Coronary artery (tissue), 2 donors: ENCODE results near the gene OLAH.

Experiments
- DNase-seq: peaks from one replicate; pipeline ENCODE4 v3.0.0-alpha.2; 2017; ENCODE audit warnings: low spot score
- H3K27ac ChIP-seq, 2 donors: fragments of 200-600 bp; sonication (generic); one replicate each; pipeline ENCODE4 v1.5.1; 2016 to 2019
- H3K4me3 ChIP-seq: fragments of 200-600 bp; sonication (generic); 2 replicates; pipeline ENCODE4 v1.5.1; 2016; ENCODE audit warnings: mild to moderate bottlenecking, moderate library complexity
- TF ChIP-seq, protein P1 (sequence below): fragments of 200-600 bp; sonication (generic); IDR thresholded peaks from one replicate; pipeline ENCODE4 v1.5.1; 2019; ENCODE audit warnings: antibody characterized with exemption

Gene OLAH

DNA sequence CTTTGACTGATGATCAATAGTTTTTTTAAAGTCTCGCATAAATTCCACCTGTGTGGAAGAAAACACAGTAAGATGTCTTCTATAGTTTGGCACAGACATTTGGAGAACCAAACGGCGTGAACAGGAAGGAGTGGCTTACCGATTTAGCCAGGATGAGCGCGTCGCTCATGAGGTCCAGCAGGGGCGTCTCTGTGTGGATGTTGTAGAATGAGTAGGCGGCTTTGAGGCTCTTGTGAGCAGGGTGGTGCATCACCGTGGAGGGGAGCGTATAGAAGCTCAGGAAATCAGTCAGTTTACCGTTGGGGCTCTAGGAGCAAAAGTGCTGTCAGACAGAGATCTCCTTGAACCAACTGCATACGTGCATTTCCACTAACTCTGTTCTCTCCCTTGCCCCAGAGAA lies 68.9 kb downstream of the OLAH start:
- H3K4me3 ChIP-seq, result no peak overlapping the region

DNA sequence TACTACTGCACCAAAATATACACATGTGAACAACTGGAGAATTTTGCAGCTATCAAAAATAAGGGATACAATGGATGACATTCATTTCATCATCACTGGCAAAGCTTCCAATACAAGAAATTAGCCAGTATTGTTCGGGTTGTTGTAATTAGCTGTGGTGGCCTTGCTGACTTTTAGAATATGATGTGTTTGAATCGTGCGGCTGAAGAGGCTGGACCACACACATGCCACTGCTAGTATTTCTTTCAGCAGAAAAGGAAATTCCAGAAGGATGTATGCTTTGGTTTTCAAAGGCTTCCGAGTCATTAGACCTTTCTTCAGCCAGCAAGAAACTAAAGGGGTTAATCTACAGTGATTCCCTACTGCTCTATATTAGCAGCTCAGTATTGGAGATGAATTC lies 70.0 kb downstream of the OLAH start:
- DNase-seq, result no peak
- H3K4me3 ChIP-seq, result no peak overlapping the region
- no peak overlapping the region for H3K27ac ChIP-seq
- TF ChIP-seq, protein P1, sequence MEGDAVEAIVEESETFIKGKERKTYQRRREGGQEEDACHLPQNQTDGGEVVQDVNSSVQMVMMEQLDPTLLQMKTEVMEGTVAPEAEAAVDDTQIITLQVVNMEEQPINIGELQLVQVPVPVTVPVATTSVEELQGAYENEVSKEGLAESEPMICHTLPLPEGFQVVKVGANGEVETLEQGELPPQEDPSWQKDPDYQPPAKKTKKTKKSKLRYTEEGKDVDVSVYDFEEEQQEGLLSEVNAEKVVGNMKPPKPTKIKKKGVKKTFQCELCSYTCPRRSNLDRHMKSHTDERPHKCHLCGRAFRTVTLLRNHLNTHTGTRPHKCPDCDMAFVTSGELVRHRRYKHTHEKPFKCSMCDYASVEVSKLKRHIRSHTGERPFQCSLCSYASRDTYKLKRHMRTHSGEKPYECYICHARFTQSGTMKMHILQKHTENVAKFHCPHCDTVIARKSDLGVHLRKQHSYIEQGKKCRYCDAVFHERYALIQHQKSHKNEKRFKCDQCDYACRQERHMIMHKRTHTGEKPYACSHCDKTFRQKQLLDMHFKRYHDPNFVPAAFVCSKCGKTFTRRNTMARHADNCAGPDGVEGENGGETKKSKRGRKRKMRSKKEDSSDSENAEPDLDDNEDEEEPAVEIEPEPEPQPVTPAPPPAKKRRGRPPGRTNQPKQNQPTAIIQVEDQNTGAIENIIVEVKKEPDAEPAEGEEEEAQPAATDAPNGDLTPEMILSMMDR, result no peak

More for the DNA sequence above, 68.9 kb downstream of the OLAH start:
- TF ChIP-seq, protein P1, result no peak
- no peak overlapping the region for H3K27ac ChIP-seq
- DNase-seq, result no peak

DNA sequence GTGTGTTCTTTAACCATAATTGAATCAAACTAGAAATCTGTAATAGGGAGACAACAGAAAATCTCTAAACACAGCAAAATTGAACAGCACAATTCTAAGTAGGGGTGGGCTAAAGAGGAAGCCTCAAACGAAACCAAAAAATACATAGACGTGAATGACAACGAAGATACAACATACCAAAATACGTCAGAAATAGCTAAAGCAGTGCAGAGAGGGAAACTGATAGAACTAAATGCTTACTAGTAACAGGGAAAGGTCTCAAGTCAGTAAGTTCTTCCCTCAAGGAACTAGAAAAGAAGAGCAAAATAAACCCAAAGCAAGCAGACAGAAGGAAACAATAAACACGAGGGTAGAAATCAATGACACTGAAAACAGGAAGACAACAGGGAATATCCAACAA lies 72.5 kb downstream of the OLAH start:
- TF ChIP-seq, protein P1, result no peak

DNA sequence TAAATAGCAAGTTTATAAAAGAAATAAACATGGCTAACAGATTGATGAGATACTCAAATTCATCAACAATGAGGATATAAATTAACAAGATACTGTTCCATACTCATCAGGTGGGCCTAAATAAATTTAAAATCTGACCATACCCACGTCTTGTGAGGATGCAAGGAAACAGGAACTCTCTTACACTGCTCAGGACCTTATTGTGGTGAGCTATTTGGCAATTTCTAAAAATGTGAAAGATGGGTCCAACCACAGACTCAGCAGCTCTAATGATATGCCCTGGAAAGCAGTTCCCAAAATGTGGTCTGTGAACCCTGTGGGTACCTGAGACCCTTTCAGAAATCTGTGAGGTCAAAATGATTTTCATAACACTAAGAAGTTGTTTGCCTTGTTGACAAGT lies 74.9 kb downstream of the OLAH start:
- no peak overlapping the region for H3K27ac ChIP-seq
- no peak overlapping the region for H3K4me3 ChIP-seq
- no peak for DNase-seq
- TF ChIP-seq, protein P1, result no peak

More for the DNA sequence above, 72.5 kb downstream of the OLAH start:
- Histone ChIP-seq H3K27ac (no peak overlapping the region), H3K4me3 (no peak overlapping the region)
- no peak for DNase-seq

DNA sequence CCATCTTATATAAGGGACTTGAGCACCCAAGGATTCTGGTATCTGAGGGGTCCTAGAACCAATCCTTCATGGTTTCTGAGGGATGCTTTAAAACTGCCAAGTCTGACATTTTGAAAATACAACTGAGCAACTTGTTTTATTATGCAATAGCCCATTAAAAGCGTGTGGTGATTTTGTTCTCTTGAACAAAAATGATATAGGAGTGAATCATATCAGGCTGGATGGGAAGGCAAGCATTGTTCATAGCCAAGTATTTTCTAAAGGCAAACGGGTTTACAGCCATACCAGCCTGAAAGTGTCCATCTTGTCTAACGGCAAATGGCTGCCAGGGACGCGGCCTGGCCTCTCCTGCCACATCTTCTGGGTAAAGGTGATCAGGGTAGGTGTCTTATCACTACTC lies 76.8 kb downstream of the OLAH start:
- TF ChIP-seq, protein P1, result no peak
- DNase-seq, result no peak
- no peak overlapping the region for H3K4me3 ChIP-seq
- H3K27ac ChIP-seq, result no peak overlapping the region

DNA sequence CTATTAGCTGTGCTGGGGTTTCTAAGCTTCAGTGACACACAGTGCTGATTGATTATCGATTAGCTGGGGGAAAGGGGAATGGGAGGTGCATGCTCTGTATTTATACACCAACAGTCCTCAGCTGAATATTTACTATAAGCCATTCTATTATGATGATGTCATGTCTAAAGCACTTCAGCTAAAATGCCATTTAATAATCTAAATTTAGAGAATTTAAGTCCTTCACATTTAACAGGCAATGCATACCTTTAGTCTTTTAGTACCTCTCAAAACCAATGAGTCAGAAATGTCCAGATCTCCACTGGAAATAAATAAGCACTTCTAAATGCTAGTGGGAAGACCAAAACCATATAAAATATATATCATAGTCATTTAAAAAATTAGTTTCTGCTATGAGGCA lies 78.0 kb downstream of the OLAH start:
- Histone ChIP-seq H3K4me3 (no peak overlapping the region), H3K27ac (no peak overlapping the region)
- TF ChIP-seq, protein P1, result no peak
- DNase-seq, result no peak

DNA sequence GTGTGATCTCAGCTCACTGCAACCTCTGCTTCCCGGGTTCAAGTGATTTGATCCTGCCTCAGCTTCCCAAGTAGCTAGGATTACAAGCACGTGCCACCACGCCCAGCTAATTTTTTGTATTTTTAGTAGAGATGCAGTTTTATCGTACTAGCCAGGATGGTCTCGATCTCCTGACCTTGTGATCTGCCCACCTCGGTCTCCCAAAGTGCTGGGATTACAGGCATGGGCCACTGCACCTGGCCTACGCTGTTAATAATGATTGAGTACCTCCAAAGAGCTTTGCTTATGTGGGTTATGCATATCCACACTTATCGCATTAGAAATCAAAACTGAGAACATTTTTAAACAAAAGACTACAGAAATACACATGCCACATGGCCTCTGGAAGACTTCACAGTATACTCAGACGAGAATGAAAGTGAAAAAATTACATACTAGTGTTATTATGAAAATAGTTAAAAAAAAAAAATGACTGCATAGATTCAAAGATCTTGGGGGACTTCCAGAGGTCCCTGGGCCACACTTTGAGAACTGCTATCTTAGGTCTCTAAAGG lies 78.8 kb downstream of the OLAH start:
- Histone ChIP-seq H3K27ac (no peak overlapping the region), H3K4me3 (no peak overlapping the region)
- DNase-seq, result no peak
- TF ChIP-seq, protein P1, result no peak
